Measurements from ENCODE around the gene SHC4. TPM values are rescaled to one million over a fixed set of nuclear protein-coding genes. Genes with fewer than 3 reads are reported as not detected.

The SHC4 gene
- total and polyA plus RNA-seq, 2 of the 13 experiments (the other 11 are each of a cell fraction or from before 2014, with no cell fraction given) = 0.04 TPM; not detected in 1

GRCh38 chr15:48810414-48811324 lies 153.1 kb downstream of the SHC4 start, which contains the start of gene CEP152 (continued):
- TF ChIP-seq REST (IDR thresholded peaks at IDR 0.05; ENCODE audit: borderline replicate concordance in 1 of 2, low read depth in 1 of 2, low read length in 2 of 2) (no peak), GABPB1 (CRISPR knock-in tag; IDR thresholded peaks at IDR 0.05) (peak; percentile 86; the same call in 1 of the 2 replicates), ZHX2 (IDR thresholded peaks at IDR 0.05; ENCODE audit: low read depth) (no peak), ZHX2 (CRISPR knock-in tag; IDR thresholded peaks at IDR 0.05; ENCODE audit: borderline replicate concordance) (no peak), NR2F2 (IDR thresholded peaks at IDR 0.05; ENCODE audit: borderline replicate concordance, low read depth) (no peak), CSRNP1 (CRISPR knock-in tag; IDR thresholded peaks at IDR 0.05) (no peak), DRAP1 (CRISPR knock-in tag; IDR thresholded peaks at IDR 0.05) (peak; percentile 81), RAD51 (IDR thresholded peaks at IDR 0.05; ENCODE audit: borderline replicate concordance) (no peak), ZBTB26 (CRISPR knock-in tag; IDR thresholded peaks at IDR 0.05; ENCODE audit: borderline replicate concordance) (peak; percentile 36; the same call in 1 of the 2 replicates), MTF1 (CRISPR knock-in tag; IDR thresholded peaks at IDR 0.05) (no peak), RXRA (CRISPR knock-in tag; IDR thresholded peaks at IDR 0.05) (peak; percentile 53; the same call in 1 of the 2 replicates), ZBTB21 (CRISPR knock-in tag; IDR thresholded peaks at IDR 0.05) (peak; percentile 66; the same call in 1 of the 2 replicates), MIXL1 (CRISPR knock-in tag; IDR thresholded peaks at IDR 0.05) (no peak), ZFP36L1 (CRISPR knock-in tag; IDR thresholded peaks at IDR 0.05) (peak; percentile 52; the same call in 1 of the 2 replicates), MEIS1 (CRISPR knock-in tag; IDR thresholded peaks at IDR 0.05; ENCODE audit: borderline replicate concordance) (peak; percentile 57; the same call in 1 of the 2 replicates)
